Measurements from ENCODE around the gene ETV2. TPM values are rescaled to one million over a fixed set of nuclear protein-coding genes. Genes with fewer than 3 reads are reported as not detected.

The ETV2 gene
- total RNA-seq, 2 experiments from 2014 or later = 1.2 to 1.4 TPM

- no peak for ATAC-seq
- no peak for TF ChIP-seq CTCF (IDR thresholded peaks at IDR 0.05)
- H3K36me3 Mint-ChIP-seq (ENCODE audit: low read depth) = peaks cover 10% of the 10 kb centered on the region
- ChIA-PET POLR2A (no interaction called here), CTCF (no interaction called here)
- no peak overlapping the region for H3K4me3 Mint-ChIP-seq
- intact Hi-C loops (cut with micrococcal nuclease) = no loop called here
- peaks cover 7% of the 10 kb centered on the region for H3K27me3 Mint-ChIP-seq
- no peak overlapping the region for H3K27ac Mint-ChIP-seq
- no peaks in the 10 kb centered on the region for H3K4me1 Mint-ChIP-seq (ENCODE audit: low read depth)
- DNase-seq = no peak
- H3K9me3 Mint-ChIP-seq = no peaks in the 10 kb centered on the region
Observed at GRCh38 chr19:35665157-35665556, 23.6 kb downstream of the ETV2 start.

- no peak overlapping the region for H3K27ac Mint-ChIP-seq
- CTCF ChIA-PET = no interaction called here
- POLR2A ChIA-PET = no interaction called here
Observed at GRCh38 chr19:35665604-35666003, 24.1 kb downstream of the ETV2 start.

GRCh38 chr19:35666251-35666913, 24.8 kb downstream of the ETV2 start, which contains the start of gene UPK1A:
TSS of gene UPK1A (plus strand) at chr19:35666517. CDS start at chr19:35666813, 296 bp downstream.
- Mint-ChIP-seq H3K4me3 (no peak within 1 kb of the TSS), H3K27ac (no peak within 1 kb of the TSS), H3K36me3 (ENCODE audit: low read depth) (peaks cover 8% of the 10 kb centered on the region), H3K9me3 (no peaks in the 10 kb centered on the region), H3K4me1 (ENCODE audit: low read depth) (no peaks in the 10 kb centered on the region), H3K27me3 (peaks cover 10% of the 10 kb centered on the region)
- ChIA-PET CTCF (interaction anchor here (0.6 kb wide), 1 partner anchor 153 kb away, joined by 4 read pairs; no protein-coding TSS in a partner anchor), POLR2A (no interaction called here)
- ATAC-seq (no peak), DNase-seq (no peak)
- TF ChIP-seq CTCF (IDR thresholded peaks at IDR 0.05) = no peak
- intact Hi-C loops (cut with micrococcal nuclease) = no loop called here

More at GRCh38 chr19:35665604-35666003, 24.1 kb downstream of the ETV2 start:
- Mint-ChIP-seq H3K36me3 (ENCODE audit: low read depth) (peaks cover 10% of the 10 kb centered on the region), H3K27me3 (peaks cover 8% of the 10 kb centered on the region), H3K4me3 (no peak overlapping the region), H3K4me1 (ENCODE audit: low read depth) (no peaks in the 10 kb centered on the region), H3K9me3 (no peaks in the 10 kb centered on the region)
- DNase-seq = no peak
- no peak for TF ChIP-seq CTCF (IDR thresholded peaks at IDR 0.05)
- intact Hi-C loops (cut with micrococcal nuclease) = no loop called here
- ATAC-seq = no peak

GRCh38 chr19:35669566-35669965, 28.0 kb downstream of the ETV2 start:
- no peak for TF ChIP-seq CTCF (IDR thresholded peaks at IDR 0.05)

GRCh38 chr19:35669974-35670373, 28.4 kb downstream of the ETV2 start:
- POLR2A ChIA-PET = no interaction called here
- intact Hi-C loops (cut with micrococcal nuclease) = no loop called here
- DNase-seq (no peak), ATAC-seq (no peak)
- Mint-ChIP-seq H3K27me3 (peaks cover 22% of the 10 kb centered on the region), H3K36me3 (ENCODE audit: low read depth) (no peaks in the 10 kb centered on the region), H3K27ac (no peak overlapping the region), H3K4me3 (no peak overlapping the region), H3K9me3 (no peaks in the 10 kb centered on the region), H3K4me1 (ENCODE audit: low read depth) (peaks cover 8% of the 10 kb centered on the region)
- CTCF ChIA-PET = no interaction called here
- no peak for TF ChIP-seq CTCF (IDR thresholded peaks at IDR 0.05)

More at GRCh38 chr19:35669566-35669965, 28.0 kb downstream of the ETV2 start:
- intact Hi-C loops (cut with micrococcal nuclease) = no loop called here
- ChIA-PET POLR2A (no interaction called here), CTCF (no interaction called here)
- no peaks in the 10 kb centered on the region for H3K36me3 Mint-ChIP-seq (ENCODE audit: low read depth)
- no peak for DNase-seq
- no peak overlapping the region for H3K4me3 Mint-ChIP-seq
- no peaks in the 10 kb centered on the region for H3K9me3 Mint-ChIP-seq
- no peak for ATAC-seq
- peaks cover 22% of the 10 kb centered on the region for H3K27me3 Mint-ChIP-seq
- H3K4me1 Mint-ChIP-seq (ENCODE audit: low read depth) = peaks cover 8% of the 10 kb centered on the region
- no peak overlapping the region for H3K27ac Mint-ChIP-seq

Measured in activated CD8-positive, alpha-beta T cell treated with anti-CD3 and anti-CD28 coated beads for 36 hours (primary cell).